Kidney epithelial cell (primary cell): ENCODE data around the gene PIK3AP1. TPM values are rescaled to one million over a fixed set of nuclear protein-coding genes. Genes with fewer than 3 reads are reported as not detected.
A peak's percentile ranks its signal among the peaks of the same experiment; 100 is the strongest.

Source experiments
- DNase-seq: peaks from one replicate; pipeline ENCODE4 v3.0.0-alpha.2; 2010; ENCODE audit warnings: low read depth
- H3K27me3 ChIP-seq: 2 replicates; pipeline ENCODE4 v1.6.0; 2011; ENCODE audit warnings: low read length; ENCODE audit not compliant: control insufficient read depth, insufficient read depth
- H3K36me3 ChIP-seq: 2 replicates; pipeline ENCODE4 v1.5.1; 2011; ENCODE audit warnings: low read length; ENCODE audit not compliant: control insufficient read depth, insufficient read depth
- H3K4me3 ChIP-seq: 2 replicates; pipeline ENCODE4 v1.5.1; 2011; ENCODE audit warnings: low read depth, mild to moderate bottlenecking, control low read depth, low read length
- total RNA-seq: library from RNA; depleted of rRNA; stranded (reverse); fragments of >200 nt; gene quantifications from 2 replicates; pipeline ENCODE4 v1.2.3, GENCODE V29; 2015
- TF ChIP-seq, protein P1 (sequence below): IDR thresholded peaks from 2 replicates; pipeline ENCODE4 v1.5.1; 2011; ENCODE audit warnings: mild to moderate bottlenecking, moderate library complexity, low read length, control low read depth, inconsistent platforms; ENCODE audit not compliant: insufficient read depth, poor library complexity, severe bottlenecking

The PIK3AP1 gene
- total RNA-seq, 1 donor from 2014 or later = 8.9 TPM

DNA sequence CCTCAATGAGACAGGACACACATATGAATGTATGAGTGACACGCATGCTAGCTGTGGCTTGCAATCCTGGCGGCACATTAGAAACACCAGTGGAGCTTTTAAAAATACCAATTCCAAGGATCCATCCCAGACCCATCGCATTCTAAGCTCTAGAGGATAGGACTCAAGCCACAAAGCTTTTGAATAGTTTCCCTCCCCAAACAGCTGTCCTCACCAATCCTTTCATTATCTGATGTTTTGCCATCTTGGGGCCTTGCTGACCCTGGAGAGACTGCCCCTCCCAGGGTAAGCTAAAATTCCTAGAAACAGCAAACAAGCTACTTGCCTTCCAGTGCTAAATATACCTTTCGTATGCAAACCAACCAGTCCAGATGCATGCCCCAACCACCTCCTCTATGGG lies 124.6 kb downstream of the PIK3AP1 start:
- Histone ChIP-seq H3K27me3 (no peaks in the 10 kb centered on the region), H3K4me3 (no peak overlapping the region), H3K36me3 (no peaks in the 10 kb centered on the region)
- TF ChIP-seq, protein P1, sequence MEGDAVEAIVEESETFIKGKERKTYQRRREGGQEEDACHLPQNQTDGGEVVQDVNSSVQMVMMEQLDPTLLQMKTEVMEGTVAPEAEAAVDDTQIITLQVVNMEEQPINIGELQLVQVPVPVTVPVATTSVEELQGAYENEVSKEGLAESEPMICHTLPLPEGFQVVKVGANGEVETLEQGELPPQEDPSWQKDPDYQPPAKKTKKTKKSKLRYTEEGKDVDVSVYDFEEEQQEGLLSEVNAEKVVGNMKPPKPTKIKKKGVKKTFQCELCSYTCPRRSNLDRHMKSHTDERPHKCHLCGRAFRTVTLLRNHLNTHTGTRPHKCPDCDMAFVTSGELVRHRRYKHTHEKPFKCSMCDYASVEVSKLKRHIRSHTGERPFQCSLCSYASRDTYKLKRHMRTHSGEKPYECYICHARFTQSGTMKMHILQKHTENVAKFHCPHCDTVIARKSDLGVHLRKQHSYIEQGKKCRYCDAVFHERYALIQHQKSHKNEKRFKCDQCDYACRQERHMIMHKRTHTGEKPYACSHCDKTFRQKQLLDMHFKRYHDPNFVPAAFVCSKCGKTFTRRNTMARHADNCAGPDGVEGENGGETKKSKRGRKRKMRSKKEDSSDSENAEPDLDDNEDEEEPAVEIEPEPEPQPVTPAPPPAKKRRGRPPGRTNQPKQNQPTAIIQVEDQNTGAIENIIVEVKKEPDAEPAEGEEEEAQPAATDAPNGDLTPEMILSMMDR = no peak
- no peak for DNase-seq

DNA sequence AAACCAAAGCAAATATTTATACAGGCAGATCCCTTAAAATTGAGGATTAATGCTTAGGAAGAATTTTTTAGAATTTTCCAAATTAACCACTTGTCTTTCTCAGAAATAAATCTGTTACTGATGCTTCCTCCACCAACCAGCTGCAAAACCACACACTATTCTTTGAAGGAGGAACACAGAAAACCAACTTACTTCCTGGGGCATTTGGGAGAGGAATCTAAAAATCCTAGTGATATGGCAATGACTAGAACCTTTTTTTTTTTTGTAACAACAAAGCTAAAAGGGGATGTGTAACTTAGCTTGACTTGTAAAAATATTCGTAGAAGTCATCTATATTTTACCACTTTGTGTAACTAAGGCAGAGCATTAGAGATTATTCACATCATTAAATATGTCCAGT lies 128.4 kb downstream of the PIK3AP1 start:
- Histone ChIP-seq H3K27me3 (no peaks in the 10 kb centered on the region), H3K4me3 (no peak overlapping the region), H3K36me3 (no peaks in the 10 kb centered on the region)
- DNase-seq = no peak
- TF ChIP-seq, protein P1 = no peak

DNA sequence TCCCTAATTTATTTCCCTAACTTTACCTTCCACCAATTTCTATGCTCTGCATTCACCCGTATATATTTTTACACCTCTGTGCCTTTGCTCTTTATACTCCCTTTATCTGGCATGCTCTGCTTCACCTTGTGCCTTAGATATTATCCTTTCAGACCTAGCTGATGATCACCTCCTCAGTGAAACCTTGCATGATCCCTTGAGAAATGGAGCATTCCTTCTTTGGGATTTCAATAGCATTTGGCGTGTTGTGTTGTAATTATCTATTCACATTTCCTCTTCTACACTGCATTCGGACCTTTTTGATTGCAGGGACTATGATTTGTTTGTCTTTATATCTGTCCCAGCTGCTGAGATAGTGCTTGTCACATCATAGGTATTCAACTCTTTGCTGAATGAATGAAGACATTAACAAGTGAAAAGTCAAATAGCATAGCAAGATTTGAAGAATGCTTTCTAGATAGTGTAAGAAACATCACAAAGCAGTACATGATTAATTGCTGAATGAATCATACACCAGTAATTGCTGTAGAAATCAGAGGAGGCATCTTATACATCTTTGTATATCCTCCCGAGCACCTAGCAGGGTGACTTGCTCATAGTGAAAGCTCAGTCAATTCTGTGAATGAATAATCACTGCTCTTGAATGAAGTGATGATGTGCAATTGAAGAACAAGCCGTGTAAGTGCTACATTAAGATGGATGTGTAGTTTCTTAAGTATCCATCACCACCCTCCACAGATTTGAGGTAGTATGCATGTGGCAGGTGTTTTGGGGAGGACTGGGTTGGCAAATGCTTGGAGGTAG lies 131.5 kb downstream of the PIK3AP1 start:
- Histone ChIP-seq H3K27me3 (no peaks in the 10 kb centered on the region), H3K4me3 (no peak overlapping the region), H3K36me3 (no peaks in the 10 kb centered on the region)
- TF ChIP-seq, protein P1 = no peak
- DNase-seq = no peak

DNA sequence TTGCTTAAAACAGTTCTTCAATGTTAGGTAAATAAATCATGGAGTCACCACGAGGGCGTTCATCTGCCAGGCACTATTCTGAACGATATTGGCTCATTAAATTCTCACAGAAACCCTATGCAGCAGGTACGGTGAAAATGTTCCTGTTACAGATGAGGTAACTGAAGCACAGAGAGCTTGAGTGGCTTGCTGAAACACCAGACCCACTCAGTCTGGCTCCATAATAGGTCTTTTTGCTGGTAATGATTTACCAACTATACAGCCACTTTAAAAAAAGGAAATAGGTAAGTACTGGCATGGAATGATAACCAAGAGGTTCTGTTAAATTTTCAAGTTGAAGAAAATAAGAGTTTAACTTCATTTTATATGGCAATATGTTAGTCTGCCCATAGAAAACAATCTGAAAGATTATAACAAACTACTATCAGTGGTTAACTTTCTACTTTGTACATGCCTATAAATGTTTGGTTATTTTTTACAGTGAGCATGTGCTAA lies 132.2 kb downstream of the PIK3AP1 start:
- H3K36me3 ChIP-seq = no peaks in the 10 kb centered on the region
- H3K4me3 ChIP-seq = peak overlapping the region; percentile 61
- DNase-seq = no peak
- TF ChIP-seq, protein P1 = no peak
- no peaks in the 10 kb centered on the region for H3K27me3 ChIP-seq

DNA sequence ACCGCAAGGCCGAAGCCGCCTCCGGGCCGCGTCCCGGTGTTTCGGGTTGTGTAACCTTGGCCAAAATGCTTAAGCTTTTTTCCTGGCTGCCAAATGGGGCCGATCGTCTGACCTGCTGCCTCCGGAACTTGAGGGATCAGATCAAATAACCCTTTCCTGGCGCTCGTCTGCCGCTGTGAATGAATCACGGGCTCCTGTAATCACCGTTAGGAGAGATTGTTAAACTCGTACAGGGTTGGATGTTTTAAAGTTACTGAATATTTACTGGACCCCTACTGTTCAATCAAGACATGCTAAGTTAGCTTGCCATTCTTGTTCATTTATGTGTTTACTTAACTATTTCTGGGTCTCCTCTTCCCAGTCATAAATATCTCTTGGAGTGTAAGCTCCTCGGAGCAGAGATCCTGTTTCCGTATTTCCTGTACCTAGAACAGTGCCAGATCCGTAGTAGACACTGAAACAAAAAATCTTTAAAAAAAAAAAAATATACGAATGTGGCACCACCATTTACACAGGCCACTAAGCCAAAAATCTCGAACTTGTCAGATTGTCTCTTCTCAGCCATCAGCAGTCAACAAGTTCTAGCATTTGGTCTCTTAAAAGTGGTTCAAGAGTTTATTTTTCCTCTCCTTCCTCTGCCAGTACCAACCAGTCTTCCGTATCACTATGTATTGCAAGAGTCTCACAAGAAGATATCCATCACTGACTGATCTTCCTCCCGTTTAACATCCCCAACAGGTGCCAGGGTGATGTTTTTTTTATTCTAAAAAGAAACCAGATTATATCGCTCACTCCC lies 132.9 kb downstream of the PIK3AP1 start:
- no peaks in the 10 kb centered on the region for H3K36me3 ChIP-seq
- DNase-seq = no peak
- H3K4me3 ChIP-seq = peak overlapping the region; percentile 61
- H3K27me3 ChIP-seq = no peaks in the 10 kb centered on the region
- TF ChIP-seq, protein P1 = no peak
